Suprapubic skin (tissue), 3 donors: ENCODE measurements around the gene NPIPB2.

Experiments used
- CTCF ChIP-seq, 2 donors: fragments of 200-600 bp in 1 of 2; fragments of 450-650 bp in 1 of 2; sonication (generic) in 1 of 2; IDR thresholded peaks; one replicate each; pipeline ENCODE4 v1.5.1; 2016 to 2019; ENCODE audit warnings: antibody characterized with exemption in 2 of 2, mild to moderate bottlenecking in 1 of 2, moderate library complexity in 1 of 2
- EP300 ChIP-seq: sonication (generic); formaldehyde crosslinking; IDR thresholded peaks from one replicate; pipeline ENCODE4 v1.6.1; 2017; ENCODE audit warnings: antibody characterized with exemption

GRCh38 chr16:11877374-11877773 is 64.5 kb downstream of the NPIPB2 start:
- no peak for TF ChIP-seq CTCF (IDR thresholded peaks at IDR 0.05)
- TF ChIP-seq EP300, result no peak
